GM12878 (cell line): ENCODE data around the gene HINFP. TPM values are rescaled to one million over a fixed set of nuclear protein-coding genes. Genes with fewer than 3 reads are reported as not detected.

ENCODE experiments used
- ATAC-seq: fragments of 200-7000 bp; cut with Tn5 transposase; 3 replicates; pipeline ENCODE4 v1.9.1; 2020; ENCODE audit warnings: mild to moderate bottlenecking, moderate library complexity
- BruUV-seq: library from RNA; stranded (reverse); fragments of 400-500 nt; replicated peaks from 2 replicates; lab custom pipeline; 2021; lab: Mats Ljungman, UMichigan
- CTCF ChIA-PET: fragments of 300-600 bp; sonication (Branson Sonifier 250); formaldehyde crosslinking; extraction: SDS; loops from one replicate; lab custom pipeline; 2021; ENCODE audit warnings: inconsistent platforms; lab: Yijun Ruan, JAX
- POLR2A ChIA-PET: fragments of 350-600 bp; formaldehyde crosslinking; extraction: SDS; loops from one replicate; lab custom pipeline; 2021; ENCODE audit warnings: inconsistent platforms; lab: Charles Lee
- RAD21 ChIA-PET: fragments of 300-600 bp; sonication (Branson Sonifier 250); formaldehyde crosslinking; loops from one replicate; lab custom pipeline; 2023; ENCODE audit warnings: antibody characterized with exemption; ENCODE audit not compliant: unreplicated experiment; lab: Charles Lee
- SMC1A ChIA-PET: fragments of 300-600 bp; sonication (Branson Sonifier 250); formaldehyde crosslinking; loops from one replicate; lab custom pipeline; 2023; ENCODE audit not compliant: unreplicated experiment, uncharacterized antibody; lab: Charles Lee
- DNase-seq: peaks from one replicate; pipeline ENCODE4 v3.0.0-alpha.2; 2011; ENCODE audit warnings: low read depth, low spot score
- FAIRE-seq: peaks from 3 replicates; lab custom pipeline; 2011; peaks lifted over from hg19 to GRCh38; lab: Jason Lieb, UNC
- H2AFZ ChIP-seq: 2 replicates; pipeline ENCODE4 v1.6.0; 2011; ENCODE audit warnings: low read depth, low read length, control low read depth; ENCODE audit not compliant: control insufficient read depth
- H3K27ac ChIP-seq: 2 replicates; pipeline ENCODE4 v1.5.1; 2011; ENCODE audit warnings: control low read depth; ENCODE audit not compliant: control insufficient read depth, insufficient read depth
- H3K27me3 ChIP-seq, 2 experiments: replicated peaks in 1 of 2; 2 replicates each; pipeline versions ENCODE4 v1.6.0 to v1.6.1; 2011; ENCODE audit warnings: low read length in 1 of 2; ENCODE audit not compliant: control insufficient read depth in 2 of 2, insufficient read depth in 2 of 2
- H3K36me3 ChIP-seq, 2 experiments: 2 replicates each; pipeline ENCODE4 v1.5.1; 2011; ENCODE audit warnings: low read length in 1 of 2; ENCODE audit not compliant: control insufficient read depth in 2 of 2, insufficient read depth in 2 of 2
- H3K4me1 ChIP-seq: 2 replicates; pipeline ENCODE4 v1.6.1; 2011; ENCODE audit warnings: mild to moderate bottlenecking, low read length, moderate library complexity, mixed read lengths; ENCODE audit not compliant: control insufficient read depth, insufficient read depth
- H3K4me2 ChIP-seq: 2 replicates; pipeline ENCODE4 v1.6.0; 2011; ENCODE audit warnings: control low read depth; ENCODE audit not compliant: control insufficient read depth, insufficient read depth
- H3K4me3 ChIP-seq: fragments of 200-600 bp; sonication (generic); 2 replicates; pipeline ENCODE4 v1.5.1; 2016
- H3K79me2 ChIP-seq: 2 replicates; pipeline ENCODE4 v1.6.0; 2011; ENCODE audit warnings: low read length; ENCODE audit not compliant: control insufficient read depth, insufficient read depth
- H3K9ac ChIP-seq: 2 replicates; pipeline ENCODE4 v1.8.0; 2011; ENCODE audit warnings: low read length, control low read depth, mixed read lengths; ENCODE audit not compliant: control insufficient read depth, insufficient read depth
- H3K9me3 ChIP-seq: replicated peaks from 3 replicates; pipeline ENCODE4 v1.5.1; 2011; ENCODE audit warnings: mild to moderate bottlenecking, low read length; ENCODE audit not compliant: control insufficient read depth, insufficient read depth
- H4K20me1 ChIP-seq: 2 replicates; pipeline ENCODE4 v1.6.0; 2011; ENCODE audit not compliant: control insufficient read depth, insufficient read depth
- ASH2L ChIP-seq: fragments of 300-600, 200-600 bp; sonication (generic); IDR thresholded peaks from 2 replicates; pipeline ENCODE4 v1.6.1; 2017; ENCODE audit warnings: low read depth, mild to moderate bottlenecking, borderline replicate concordance
- E2F8 ChIP-seq: fragments of 450-650 bp; IDR thresholded peaks from 2 replicates; pipeline ENCODE4 v1.6.1; 2018; ENCODE audit warnings: mild to moderate bottlenecking, low read depth, moderate library complexity; ENCODE audit not compliant: partially characterized antibody
- HDGF ChIP-seq: fragments of 450-650 bp; IDR thresholded peaks from 2 replicates; pipeline ENCODE4 v1.6.1; 2016; ENCODE audit warnings: antibody characterized with exemption
- KDM1A ChIP-seq: fragments of 200-600 bp; sonication (generic); IDR thresholded peaks from 2 replicates; pipeline ENCODE4 v1.6.1; 2016; ENCODE audit warnings: borderline replicate concordance
- PRDM15 ChIP-seq: fragments of 450-650 bp; formaldehyde crosslinking; IDR thresholded peaks from 2 replicates; pipeline ENCODE4 v1.4.0; 2020; ENCODE audit warnings: mild to moderate bottlenecking, moderate library complexity
- ZNF217 ChIP-seq: fragments of 450-650 bp; IDR thresholded peaks from 2 replicates; pipeline ENCODE4 v1.6.1; 2017; ENCODE audit warnings: antibody characterized with exemption, mild to moderate bottlenecking
- WGBS: methylation state at CpG from one replicate; pipeline ENCODE4 v1.1.6; 2016; ENCODE audit warnings: low lambda C conversion rate; ENCODE audit not compliant: insufficient replicate concordance, insufficient coverage; ENCODE audit errors: missing lambda C conversion rate; 5-methylcytosine and 5-hydroxymethylcytosine counted together
- in situ Hi-C: fragments of 300-500 bp; cut with MboI; formaldehyde crosslinking; loops from 9 replicates; pipeline ENCODE4 v1.14.3; 2018; ENCODE audit warnings: mixed read lengths
- intact Hi-C: fragments of 100-400 bp; cut with micrococcal nuclease; formaldehyde crosslinking; loops from one replicate; pipeline ENCODE4 v1.14.2; 2022; ENCODE audit not compliant: unreplicated experiment
- polyA plus RNA-seq, 11 experiments: library from polyadenylated mRNA; depleted of rRNA in 4 of 11; unstranded in 6 of 11; stranded (reverse) in 5 of 11; fragments of >200 nt; fragmentation: Nextera tagmentation in 4 of 11; fragmentation: Illumina TruSeq in 1 of 11; extraction: Ambion mirVana in 4 of 11; extraction: Trizol in 1 of 11; gene quantifications; 1 replicate in 1 of 11; 2 replicates in 10 of 11; pipeline versions ENCODE4 v1.2.1 to v1.2.3, GENCODE V29; 2011 to 2016; ENCODE audit warnings: inconsistent platforms in 2 of 11, missing spikeins in 2 of 11, low read depth in 1 of 11
- total RNA-seq, 4 experiments: library from RNA; depleted of rRNA in 3 of 4; stranded (reverse); fragments of >200 nt in 3 of 4; fragmentation: Illumina TruSeq in 1 of 4; extraction: Trizol in 1 of 4; gene quantifications; 2 replicates each; pipeline versions ENCODE4 v1.2.1 to v1.2.3, GENCODE V29; 2013 to 2021
- TF ChIP-seq, protein P1 (sequence below): fragments of 450-650 bp; IDR thresholded peaks from 2 replicates; pipeline ENCODE4 v1.6.1; 2016; ENCODE audit warnings: mild to moderate bottlenecking
- TF ChIP-seq, protein P2 (sequence below): IDR thresholded peaks from 2 replicates; pipeline ENCODE4 v1.6.1; 2011; ENCODE audit warnings: mild to moderate bottlenecking, low read depth, low read length, moderate library complexity; ENCODE audit not compliant: insufficient replicate concordance
- TF ChIP-seq, protein P3 (sequence below): fragments of 450-650 bp; conservative IDR thresholded peaks from 2 replicates; pipeline ENCODE4 v1.6.1; 2017; ENCODE audit warnings: mild to moderate bottlenecking, moderate library complexity

Gene HINFP
- total and polyA plus RNA-seq, 10 of the 15 experiments (the other 5 are each of a cell fraction or from before 2014, with no cell fraction given): 13.1 to 26.3 (median 18.6) TPM

DNA sequence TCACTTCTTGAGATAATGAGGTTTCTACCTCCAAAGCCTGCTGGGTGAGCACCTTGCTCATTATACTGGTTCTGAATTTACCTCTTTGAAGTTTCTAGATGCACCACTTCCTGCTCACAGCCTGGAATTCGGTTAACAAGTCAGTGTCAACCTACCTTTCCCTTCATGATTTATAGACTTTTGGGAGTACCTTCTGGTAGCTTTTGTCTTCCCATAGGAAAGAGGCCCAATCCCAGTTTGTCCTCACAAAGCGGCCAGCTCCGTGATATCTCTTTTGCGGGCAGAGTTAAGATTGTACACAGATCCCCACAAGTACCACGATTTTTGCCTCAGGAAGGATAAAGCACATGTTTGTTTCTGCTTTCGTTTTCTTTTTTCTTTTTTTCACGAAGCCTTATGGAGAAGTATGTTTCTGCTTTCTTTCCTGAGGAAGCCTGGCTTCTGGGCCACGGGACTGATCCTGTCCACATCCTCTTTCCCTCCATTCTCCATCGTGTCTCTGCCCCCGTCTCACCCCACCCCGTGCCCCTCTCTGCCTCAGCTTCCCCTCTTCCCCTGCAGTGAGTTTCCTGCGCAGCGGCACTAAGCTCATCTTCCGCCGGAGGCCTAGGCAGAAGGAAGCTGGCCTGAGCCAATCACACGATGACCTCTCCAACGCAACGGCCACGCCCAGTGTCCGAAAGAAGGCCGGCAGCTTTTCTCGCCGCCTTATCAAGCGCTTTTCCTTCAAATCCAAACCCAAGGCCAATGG is 5.7 kb upstream of the HINFP start:
- DNase-seq: no peak
- Histone ChIP-seq H3K27ac (no peak overlapping the region), H2AFZ (peak overlapping the region; percentile 38; the same call in 1 of the 2 replicates), H3K27me3 (no peaks in the 10 kb centered on the region), H3K4me2 (peak overlapping the region; percentile 60), H3K36me3 (peaks cover 16 to 22% of the 10 kb centered on the region in 2 experiments), H3K4me1 (peaks cover 3% of the 10 kb centered on the region), H4K20me1 (no peaks in the 10 kb centered on the region), H3K9me3 (no peaks in the 10 kb centered on the region), H3K4me3 (no peak overlapping the region), H3K79me2 (no peaks in the 10 kb centered on the region), H3K9ac (no peak overlapping the region)
- TF ChIP-seq, protein P1, sequence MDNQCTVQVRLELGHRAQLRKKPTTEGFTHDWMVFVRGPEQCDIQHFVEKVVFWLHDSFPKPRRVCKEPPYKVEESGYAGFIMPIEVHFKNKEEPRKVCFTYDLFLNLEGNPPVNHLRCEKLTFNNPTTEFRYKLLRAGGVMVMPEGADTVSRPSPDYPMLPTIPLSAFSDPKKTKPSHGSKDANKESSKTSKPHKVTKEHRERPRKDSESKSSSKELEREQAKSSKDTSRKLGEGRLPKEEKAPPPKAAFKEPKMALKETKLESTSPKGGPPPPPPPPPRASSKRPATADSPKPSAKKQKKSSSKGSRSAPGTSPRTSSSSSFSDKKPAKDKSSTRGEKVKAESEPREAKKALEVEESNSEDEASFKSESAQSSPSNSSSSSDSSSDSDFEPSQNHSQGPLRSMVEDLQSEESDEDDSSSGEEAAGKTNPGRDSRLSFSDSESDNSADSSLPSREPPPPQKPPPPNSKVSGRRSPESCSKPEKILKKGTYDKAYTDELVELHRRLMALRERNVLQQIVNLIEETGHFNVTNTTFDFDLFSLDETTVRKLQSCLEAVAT: no peak
- TF ChIP-seq KDM1A (no peak), PRDM15 (CRISPR knock-in tag) (no peak), E2F8 (no peak), ZNF217 (no peak), HDGF (no peak), ASH2L (no peak)
- TF ChIP-seq, protein P2, sequence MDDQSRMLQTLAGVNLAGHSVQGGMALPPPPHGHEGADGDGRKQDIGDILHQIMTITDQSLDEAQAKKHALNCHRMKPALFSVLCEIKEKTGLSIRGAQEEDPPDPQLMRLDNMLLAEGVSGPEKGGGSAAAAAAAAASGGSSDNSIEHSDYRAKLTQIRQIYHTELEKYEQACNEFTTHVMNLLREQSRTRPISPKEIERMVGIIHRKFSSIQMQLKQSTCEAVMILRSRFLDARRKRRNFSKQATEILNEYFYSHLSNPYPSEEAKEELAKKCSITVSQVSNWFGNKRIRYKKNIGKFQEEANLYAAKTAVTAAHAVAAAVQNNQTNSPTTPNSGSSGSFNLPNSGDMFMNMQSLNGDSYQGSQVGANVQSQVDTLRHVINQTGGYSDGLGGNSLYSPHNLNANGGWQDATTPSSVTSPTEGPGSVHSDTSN: no peak
- TF ChIP-seq, protein P3, sequence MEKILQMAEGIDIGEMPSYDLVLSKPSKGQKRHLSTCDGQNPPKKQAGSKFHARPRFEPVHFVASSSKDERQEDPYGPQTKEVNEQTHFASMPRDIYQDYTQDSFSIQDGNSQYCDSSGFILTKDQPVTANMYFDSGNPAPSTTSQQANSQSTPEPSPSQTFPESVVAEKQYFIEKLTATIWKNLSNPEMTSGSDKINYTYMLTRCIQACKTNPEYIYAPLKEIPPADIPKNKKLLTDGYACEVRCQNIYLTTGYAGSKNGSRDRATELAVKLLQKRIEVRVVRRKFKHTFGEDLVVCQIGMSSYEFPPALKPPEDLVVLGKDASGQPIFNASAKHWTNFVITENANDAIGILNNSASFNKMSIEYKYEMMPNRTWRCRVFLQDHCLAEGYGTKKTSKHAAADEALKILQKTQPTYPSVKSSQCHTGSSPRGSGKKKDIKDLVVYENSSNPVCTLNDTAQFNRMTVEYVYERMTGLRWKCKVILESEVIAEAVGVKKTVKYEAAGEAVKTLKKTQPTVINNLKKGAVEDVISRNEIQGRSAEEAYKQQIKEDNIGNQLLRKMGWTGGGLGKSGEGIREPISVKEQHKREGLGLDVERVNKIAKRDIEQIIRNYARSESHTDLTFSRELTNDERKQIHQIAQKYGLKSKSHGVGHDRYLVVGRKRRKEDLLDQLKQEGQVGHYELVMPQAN: no peak
- CTCF ChIA-PET: interaction anchor here (0.8 kb wide), 1 partner anchor 18 kb away, joined by 3 read pairs; no protein-coding TSS in a partner anchor
- 90% methylated on average over 18 of the region's 24 CpGs for WGBS
- no peak for FAIRE-seq
- BruUV-seq: no TSS peak
- RAD21 ChIA-PET: no interaction called here
- intact Hi-C loops: no loop called here
- SMC1A ChIA-PET: no interaction called here
- no peak for ATAC-seq
- in situ Hi-C loops: no loop called here
- POLR2A ChIA-PET: interaction anchor here (0.6 kb wide), 1 partner anchor 87 kb away, joined by 3 read pairs; no protein-coding TSS in a partner anchor
